ENCODE data around the gene RAB11FIP5.
A peak's percentile ranks its signal among the peaks of the same experiment; 100 is the strongest.
"Not testable (repeated sequence)": the region's sequence is repeated elsewhere in the genome, so short reads cannot be mapped to it uniquely, and the experiment has no call there.

Gene RAB11FIP5

GRCh38 chr2:73071360-73072128, 41.2 kb downstream of the RAB11FIP5 start, which contains the start of gene SFXN5:
Gene SFXN5 (minus strand): TSS chr2:73071712. CDS start chr2:73071705, 7 bp downstream.
- peak; percentile 90 to 98 (median 94) for DNase-seq (ENCODE audit: low read depth in 2 of 3, low spot score in 2 of 3)

- DNase-seq (ENCODE audit: low read depth in 2 of 3, low spot score in 2 of 3) = peak; percentile 26 to 47 (median 31)
Measured at GRCh38 chr2:73070643-73071359, 41.9 kb downstream of the RAB11FIP5 start.

GRCh38 chr2:73069855-73070642, 42.7 kb downstream of the RAB11FIP5 start:
- no peak for DNase-seq (ENCODE audit: low read depth in 2 of 3, low spot score in 2 of 3)

- no peak for DNase-seq (ENCODE audit: low read depth in 2 of 3, low spot score in 2 of 3)
Measured at GRCh38 chr2:73069041-73069854, 43.5 kb downstream of the RAB11FIP5 start.

GRCh38 chr2:73068147-73068546, 44.6 kb downstream of the RAB11FIP5 start:
- no peak for DNase-seq (ENCODE audit: low read depth in 2 of 3, low spot score in 2 of 3)

- DNase-seq (ENCODE audit: low read depth in 2 of 3, low spot score in 2 of 3) = no peak
Measured at GRCh38 chr2:73067043-73067442, 45.7 kb downstream of the RAB11FIP5 start.

- DNase-seq (ENCODE audit: low read depth in 2 of 3, low spot score in 2 of 3) = not testable (repeated sequence)
Measured at GRCh38 chr2:73065070-73065469, 47.7 kb downstream of the RAB11FIP5 start.

- DNase-seq (ENCODE audit: low read depth in 2 of 3, low spot score in 2 of 3) = no peak
Measured at GRCh38 chr2:73063909-73064875, 48.6 kb downstream of the RAB11FIP5 start.

GRCh38 chr2:73063472-73063871, 49.3 kb downstream of the RAB11FIP5 start:
- DNase-seq (ENCODE audit: low read depth in 2 of 3, low spot score in 2 of 3) = no peak

- DNase-seq (ENCODE audit: low read depth in 2 of 3, low spot score in 2 of 3) = no peak
Measured at GRCh38 chr2:73059106-73059505, 53.6 kb downstream of the RAB11FIP5 start.

GRCh38 chr2:73054980-73055379, 57.8 kb downstream of the RAB11FIP5 start:
- DNase-seq (ENCODE audit: low read depth in 2 of 3, low spot score in 2 of 3) = no peak

- DNase-seq (ENCODE audit: low read depth in 2 of 3, low spot score in 2 of 3) = no peak
Measured at GRCh38 chr2:73053316-73054114, 59.2 kb downstream of the RAB11FIP5 start.

- no peak for DNase-seq (ENCODE audit: low read depth in 2 of 3, low spot score in 2 of 3)
Measured at GRCh38 chr2:73050121-73050545, 62.6 kb downstream of the RAB11FIP5 start.

GRCh38 chr2:73043929-73044832, 68.6 kb downstream of the RAB11FIP5 start:
- no peak for DNase-seq (ENCODE audit: low read depth in 2 of 3, low spot score in 2 of 3)

- DNase-seq (ENCODE audit: low read depth in 2 of 3, low spot score in 2 of 3) = no peak
Measured at GRCh38 chr2:73043276-73043675, 69.5 kb downstream of the RAB11FIP5 start.

- DNase-seq (ENCODE audit: low read depth in 2 of 3, low spot score in 2 of 3) = no peak
Measured at GRCh38 chr2:73037947-73038585, 74.7 kb downstream of the RAB11FIP5 start.

GRCh38 chr2:73036766-73037165, 76.0 kb downstream of the RAB11FIP5 start:
- no peak for DNase-seq (ENCODE audit: low read depth in 2 of 3, low spot score in 2 of 3)

All from activated CD8-positive, alpha-beta memory T cell treated with anti-CD3 and anti-CD28 coated beads for 48 hours (primary cell).